HCT116 (cell line): Measurements from ENCODE around the gene WWOX. TPM values are rescaled to one million over a fixed set of nuclear protein-coding genes. Genes with fewer than 3 reads are reported as not detected.

Experiments
- ATAC-seq: fragments of 200-7000 bp; cut with Tn5 transposase; 2 replicates; pipeline ENCODE4 v1.9.1; 2020; ENCODE audit warnings: mild to moderate bottlenecking, moderate library complexity
- BruUV-seq: library from RNA; stranded (reverse); fragments of 400-500 nt; replicated peaks from 2 replicates; lab custom pipeline; 2021; lab: Mats Ljungman, UMichigan
- CTCF ChIA-PET: fragments of 300-600 bp; sonication (Branson Sonifier 250); formaldehyde crosslinking; loops from one replicate; lab custom pipeline; 2021; ENCODE audit warnings: antibody characterized with exemption; lab: Charles Lee
- POLR2A ChIA-PET: fragments of 300-600, 350-600 bp; sonication (Branson Sonifier 250); formaldehyde crosslinking; loops from one replicate; lab custom pipeline; 2021; ENCODE audit warnings: antibody characterized with exemption; lab: Charles Lee
- RAD21 ChIA-PET, 2 experiments: fragments of 300-600 bp; sonication (Branson Sonifier 250); formaldehyde crosslinking; loops; one replicate each; lab custom pipeline; 2023; ENCODE audit warnings: low total read pairs in 2 of 2; ENCODE audit not compliant: uncharacterized antibody in 2 of 2, unreplicated experiment in 2 of 2, low non-redundant PET in 1 of 2; lab: Charles Lee
- DNase-seq: peaks from one replicate; pipeline ENCODE4 v3.0.0-alpha.2; 2010; ENCODE audit warnings: low read depth, low spot score
- H2AFZ ChIP-seq: fragments of 200-600 bp; shearing (Covaris generic), sonication (generic); 2 replicates; pipeline ENCODE4 v1.6.1; 2017; ENCODE audit warnings: low read depth, mixed run types, mixed read lengths, antibody characterized with exemption, low read length; ENCODE audit not compliant: poor library complexity, severe bottlenecking
- H3K27ac ChIP-seq: 2 replicates; pipeline ENCODE4 v1.5.1; 2012; ENCODE audit warnings: low read depth, low read length
- H3K27me3 ChIP-seq: fragments of 200-600 bp; sonication (generic); 2 replicates; pipeline ENCODE4 v1.6.1; 2016; ENCODE audit warnings: mixed run types, low read length, mixed read lengths; ENCODE audit not compliant: insufficient read depth
- H3K36me3 ChIP-seq, 2 experiments: fragments of 200-500 bp in 1 of 2; fragments of 200-600 bp in 1 of 2; sonication (Bioruptor generic) in 1 of 2; sonication (generic) in 1 of 2; 2 replicates each; pipeline versions ENCODE4 v1.5.1 to v1.6.1; 2014 to 2016; ENCODE audit warnings: low read length in 2 of 2, inconsistent platforms in 1 of 2, mixed read lengths in 1 of 2, mixed run types in 1 of 2; ENCODE audit not compliant: insufficient read depth in 2 of 2, control insufficient read depth in 1 of 2
- H3K4me1 ChIP-seq, 2 experiments: fragments of 200-600 bp in 1 of 2; sonication (generic) in 1 of 2; 2 replicates each; pipeline versions ENCODE4 v1.5.1 to v1.6.1; 2012 to 2017; ENCODE audit warnings: low read length in 2 of 2, inconsistent platforms in 1 of 2, mild to moderate bottlenecking in 1 of 2, mixed read lengths in 1 of 2, mixed run types in 1 of 2, moderate library complexity in 1 of 2; ENCODE audit not compliant: insufficient read depth in 2 of 2, control insufficient read depth in 1 of 2
- H3K4me2 ChIP-seq: fragments of 200-600 bp; sonication (generic); 2 replicates; pipeline ENCODE4 v1.6.1; 2017; ENCODE audit warnings: mixed run types, low read length, mixed read lengths
- H3K4me3 ChIP-seq, 2 experiments: fragments of 200-600 bp in 1 of 2; sonication (generic) in 1 of 2; replicated peaks in 1 of 2; 2 replicates each; pipeline ENCODE4 v1.5.1; 2011 to 2016; ENCODE audit warnings: low read length in 2 of 2, control low read depth in 1 of 2, low read depth in 1 of 2, mild to moderate bottlenecking in 1 of 2, mixed read lengths in 1 of 2, mixed run types in 1 of 2
- H3K79me2 ChIP-seq: fragments of 200-600 bp; sonication (generic); 2 replicates; pipeline ENCODE4 v1.6.1; 2017; ENCODE audit warnings: mild to moderate bottlenecking, mixed run types, low read length, moderate library complexity, mixed read lengths; ENCODE audit not compliant: insufficient read depth
- H3K9ac ChIP-seq: fragments of 200-600 bp; sonication (generic); 2 replicates; pipeline ENCODE4 v1.6.1; 2016; ENCODE audit warnings: low read length, mixed read lengths
- H3K9me2 ChIP-seq: fragments of 200-600 bp; sonication (generic), shearing (Covaris generic); 2 replicates; pipeline ENCODE4 v1.6.1; 2017; ENCODE audit warnings: mixed run types, mild to moderate bottlenecking, moderate library complexity; ENCODE audit not compliant: insufficient read depth
- H3K9me3 ChIP-seq, 2 experiments: fragments of 200-500 bp in 1 of 2; fragments of 200-600 bp in 1 of 2; sonication (Bioruptor generic) in 1 of 2; sonication (generic) in 1 of 2; 2 replicates each; pipeline ENCODE4 v1.6.1; 2014 to 2017; ENCODE audit warnings: low read length in 2 of 2, mixed read lengths in 2 of 2, inconsistent platforms in 1 of 2, low read depth in 1 of 2, mild to moderate bottlenecking in 1 of 2, mixed run types in 1 of 2, moderate library complexity in 1 of 2; ENCODE audit not compliant: control insufficient read depth in 1 of 2, insufficient read depth in 1 of 2
- H4K20me1 ChIP-seq: fragments of 200-600 bp; sonication (generic), shearing (Covaris generic); 2 replicates; pipeline ENCODE4 v1.6.1; 2017; ENCODE audit warnings: mixed run types, mild to moderate bottlenecking, moderate library complexity; ENCODE audit not compliant: insufficient read depth
- ATF3 ChIP-seq: IDR thresholded peaks from 2 replicates; pipeline ENCODE4 v1.6.1; 2012
- CBX3 ChIP-seq: IDR thresholded peaks from 2 replicates; pipeline ENCODE4 v1.6.1; 2012; ENCODE audit warnings: low read depth
- CEBPB ChIP-seq: IDR thresholded peaks from 2 replicates; pipeline ENCODE4 v1.6.1; 2012; ENCODE audit warnings: low read depth
- EGR1 ChIP-seq: IDR thresholded peaks from 2 replicates; pipeline ENCODE4 v1.6.1; 2012; ENCODE audit warnings: low read depth
- ELF1 ChIP-seq: IDR thresholded peaks from 2 replicates; pipeline ENCODE4 v1.6.1; 2012; ENCODE audit warnings: low read depth, borderline replicate concordance
- FOSL1 ChIP-seq: IDR thresholded peaks from 2 replicates; pipeline ENCODE4 v1.6.1; 2012; ENCODE audit warnings: low read depth
- JUND ChIP-seq: IDR thresholded peaks from 2 replicates; pipeline ENCODE4 v1.6.1; 2012
- MAX ChIP-seq: IDR thresholded peaks from 2 replicates; pipeline ENCODE4 v1.6.1; 2012
- POLR2AphosphoS5 ChIP-seq: IDR thresholded peaks from 2 replicates; pipeline ENCODE4 v1.6.1; 2011; ENCODE audit warnings: mild to moderate bottlenecking, low read depth, low read length, moderate library complexity
- RAD21 ChIP-seq: IDR thresholded peaks from 2 replicates; pipeline ENCODE4 v1.6.1; 2012; ENCODE audit warnings: low read depth, mild to moderate bottlenecking
- REST ChIP-seq: IDR thresholded peaks from 2 replicates; pipeline ENCODE4 v1.6.1; 2012; ENCODE audit warnings: low read depth
- SIN3A ChIP-seq: IDR thresholded peaks from 2 replicates; pipeline ENCODE4 v1.6.1; 2012; ENCODE audit warnings: low read depth
- TCF7L2 ChIP-seq: IDR thresholded peaks from 2 replicates; pipeline ENCODE4 v1.7.0; 2011; ENCODE audit warnings: borderline replicate concordance, inconsistent platforms; ENCODE audit not compliant: insufficient read depth, insufficient read length; ENCODE audit errors: extremely low read depth
- ZNF274 ChIP-seq: fragments of 200-500 bp; sonication (Bioruptor generic); IDR thresholded peaks from 2 replicates; pipeline ENCODE4 v1.6.1; 2014; ENCODE audit warnings: mild to moderate bottlenecking, low read depth, low read length, inconsistent platforms
- intact Hi-C: fragments of 100-400 bp; cut with micrococcal nuclease; formaldehyde crosslinking; loops from 2 replicates; pipeline ENCODE4 v1.10.0; 2022
- total RNA-seq: library from RNA; stranded (reverse); gene quantifications from one replicate; pipeline ENCODE4 v1.2.1, GENCODE V29; 2021; ENCODE audit not compliant: unreplicated experiment

The WWOX gene
- total RNA-seq, 1 experiment from 2014 or later: 13.7 TPM

- Histone ChIP-seq H3K27me3 (peaks cover 2% of the 10 kb centered on the region; the same call in 1 of the 2 replicates), H3K36me3 (no peaks in the 10 kb centered on the region), H4K20me1 (no peaks in the 10 kb centered on the region), H3K79me2 (no peaks in the 10 kb centered on the region), H3K9me3 (peaks cover 4 to 17% of the 10 kb centered on the region in 2 experiments; a peak in 2 of 4 replicates), H3K9ac (no peak overlapping the region), H3K4me2 (no peak overlapping the region), H3K4me3 (no peak overlapping the region), H3K4me1 (no peaks in the 10 kb centered on the region), H3K9me2 (no peaks in the 10 kb centered on the region), H2AFZ (no peak overlapping the region)
- CTCF ChIA-PET: no interaction called here
- intact Hi-C loops: no loop called here
- RAD21 ChIA-PET: no interaction called here
- no TSS peak for BruUV-seq
- no peak for ATAC-seq
- POLR2A ChIA-PET: no interaction called here
- TF ChIP-seq ATF3 (no peak), REST (no peak), MAX (no peak), ZNF274 (no peak), FOSL1 (no peak), CEBPB (no peak), JUND (no peak), SIN3A (no peak), ELF1 (no peak), TCF7L2 (no peak), CBX3 (no peak), EGR1 (no peak), POLR2AphosphoS5 (no peak), RAD21 (no peak)
- TF ChIP-seq, all 23 proteins: peak for 0
- no peak overlapping the region for H3K27ac ChIP-seq
- no peak for DNase-seq
These were observed 884.9 kb downstream of the WWOX start for GRCh38 chr16:78984324-78984723.
